C4-2B (cell line): ENCODE measurements around the gene CEP135.

Source experiments
- H3K27ac ChIP-seq: fragments of 450-650 bp; 2 replicates; pipeline ENCODE4 v1.5.1; 2017
- ZFX ChIP-seq: fragments of 450-650 bp; IDR thresholded peaks from 2 replicates; pipeline ENCODE4 v1.6.1; 2017
- TF ChIP-seq, protein P1 (sequence below): fragments of 450-650 bp; conservative IDR thresholded peaks from 2 replicates; pipeline ENCODE4 v1.5.1; 2017; ENCODE audit warnings: mild to moderate bottlenecking

The CEP135 gene

DNA sequence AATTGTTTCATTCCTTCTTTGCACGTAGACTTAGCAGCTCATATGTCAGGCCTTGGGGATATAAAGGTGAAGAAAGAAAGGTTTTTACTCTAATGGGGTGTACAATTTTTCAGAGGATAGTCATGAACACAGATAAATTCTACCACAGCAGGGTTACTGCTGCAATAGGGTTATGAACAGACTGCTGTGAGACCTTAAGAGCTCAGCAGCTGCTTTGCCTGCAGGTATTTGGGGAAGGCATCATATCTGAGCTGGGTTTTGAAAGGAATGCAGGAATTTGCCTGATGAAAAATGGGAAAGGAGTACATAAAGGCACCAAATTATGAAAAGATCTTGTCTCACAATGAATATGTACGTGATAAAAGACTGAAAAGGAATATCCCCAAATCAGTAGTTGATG, 128.9 kb downstream of the CEP135 start:
- no peak overlapping the region for H3K27ac ChIP-seq
- TF ChIP-seq, protein P1, sequence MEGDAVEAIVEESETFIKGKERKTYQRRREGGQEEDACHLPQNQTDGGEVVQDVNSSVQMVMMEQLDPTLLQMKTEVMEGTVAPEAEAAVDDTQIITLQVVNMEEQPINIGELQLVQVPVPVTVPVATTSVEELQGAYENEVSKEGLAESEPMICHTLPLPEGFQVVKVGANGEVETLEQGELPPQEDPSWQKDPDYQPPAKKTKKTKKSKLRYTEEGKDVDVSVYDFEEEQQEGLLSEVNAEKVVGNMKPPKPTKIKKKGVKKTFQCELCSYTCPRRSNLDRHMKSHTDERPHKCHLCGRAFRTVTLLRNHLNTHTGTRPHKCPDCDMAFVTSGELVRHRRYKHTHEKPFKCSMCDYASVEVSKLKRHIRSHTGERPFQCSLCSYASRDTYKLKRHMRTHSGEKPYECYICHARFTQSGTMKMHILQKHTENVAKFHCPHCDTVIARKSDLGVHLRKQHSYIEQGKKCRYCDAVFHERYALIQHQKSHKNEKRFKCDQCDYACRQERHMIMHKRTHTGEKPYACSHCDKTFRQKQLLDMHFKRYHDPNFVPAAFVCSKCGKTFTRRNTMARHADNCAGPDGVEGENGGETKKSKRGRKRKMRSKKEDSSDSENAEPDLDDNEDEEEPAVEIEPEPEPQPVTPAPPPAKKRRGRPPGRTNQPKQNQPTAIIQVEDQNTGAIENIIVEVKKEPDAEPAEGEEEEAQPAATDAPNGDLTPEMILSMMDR: no peak
- no peak for TF ChIP-seq ZFX

DNA sequence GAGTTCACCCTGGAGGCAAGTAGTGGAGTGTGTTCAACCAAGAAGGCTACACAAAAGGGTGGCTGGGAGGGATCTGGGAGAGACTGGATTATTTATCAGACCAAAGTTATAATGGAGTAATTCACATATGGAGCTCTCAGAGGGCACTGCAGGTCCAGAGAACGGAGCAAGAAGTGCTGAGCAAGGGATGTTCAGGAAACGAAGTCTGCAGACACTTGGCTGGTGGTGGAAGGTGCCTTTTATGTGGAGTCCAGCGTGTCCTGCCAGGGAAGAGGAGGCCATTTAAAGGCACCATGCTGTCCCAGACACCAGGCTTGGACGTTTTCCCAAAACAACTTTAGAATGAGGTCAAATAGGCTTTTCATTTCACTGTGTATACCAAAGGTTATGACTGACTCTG, 130.1 kb downstream of the CEP135 start:
- no peak for TF ChIP-seq ZFX
- TF ChIP-seq, protein P1: no peak

DNA sequence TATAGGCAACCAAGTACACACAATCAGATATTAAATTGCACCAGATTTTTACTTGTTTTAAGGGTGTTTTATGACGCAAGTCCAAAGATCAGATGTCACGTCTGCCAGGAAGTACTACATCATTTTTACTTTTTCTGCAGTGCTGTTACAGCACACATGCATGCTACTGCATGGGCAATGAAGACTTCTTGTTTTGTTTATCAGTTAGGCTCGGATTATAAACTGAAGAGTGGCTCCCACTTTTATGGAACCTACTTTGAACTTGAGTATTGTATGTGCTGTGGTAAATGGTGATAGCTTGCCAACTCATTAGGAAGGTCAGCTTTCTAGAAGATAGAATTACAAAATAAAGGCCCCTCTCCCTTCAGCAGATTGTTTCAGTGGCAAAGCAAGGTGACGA, 131.6 kb downstream of the CEP135 start:
- no peak overlapping the region for H3K27ac ChIP-seq
- TF ChIP-seq ZFX: no peak
- TF ChIP-seq, protein P1: no peak

More for the DNA sequence above, 130.1 kb downstream of the CEP135 start:
- no peak overlapping the region for H3K27ac ChIP-seq

DNA sequence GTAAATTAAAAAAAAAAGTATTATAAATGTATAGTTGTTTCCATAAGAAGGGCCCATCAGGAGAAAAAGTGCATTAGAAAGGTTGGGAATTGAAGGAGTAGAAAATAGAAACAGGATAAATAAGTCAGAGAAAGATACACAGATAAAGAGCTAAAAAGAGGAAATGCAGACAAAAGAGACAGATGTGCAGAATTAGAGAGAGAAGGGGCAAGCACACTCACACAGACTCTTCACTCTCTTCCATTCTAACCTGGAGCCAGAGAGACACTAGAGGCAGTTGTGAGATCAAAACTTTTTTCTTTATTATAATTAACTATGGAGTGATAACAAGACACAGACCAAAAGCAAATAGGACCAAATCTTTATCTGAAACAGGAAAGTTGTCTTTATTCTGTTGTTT, 134.1 kb downstream of the CEP135 start:
- H3K27ac ChIP-seq: no peak overlapping the region
- TF ChIP-seq, protein P1: no peak
- TF ChIP-seq ZFX: no peak
